Measurements from ENCODE around the gene BANK1. TPM values are rescaled to one million over a fixed set of nuclear protein-coding genes. Genes with fewer than 3 reads are reported as not detected.

The BANK1 gene
- total RNA-seq, 3 donors from 2014 or later, result 0.98 to 13.3 (median 2.0) TPM

DNA sequence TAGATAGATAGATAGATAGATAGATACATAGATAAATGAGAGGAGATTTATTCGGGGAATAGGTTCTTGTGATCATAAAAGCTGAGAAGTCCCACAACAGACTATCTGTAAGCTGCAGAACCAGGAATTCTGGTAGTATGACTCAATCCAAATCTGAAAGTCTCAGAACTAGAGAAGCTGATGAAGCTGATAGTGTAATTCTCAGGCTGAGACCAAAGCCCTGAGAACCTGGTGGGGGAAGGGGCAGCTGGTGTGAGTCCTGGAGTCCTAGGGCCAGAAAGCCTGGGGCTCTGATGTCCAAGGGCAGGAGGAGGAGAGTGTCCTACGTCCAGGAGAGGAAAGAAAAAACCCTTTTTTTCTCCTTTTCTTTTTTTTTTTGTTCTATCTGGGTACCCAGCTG, 8.0 kb upstream of the BANK1 start:
- H3K4me1 ChIP-seq, result no peaks in the 10 kb centered on the region
- intact Hi-C loops (cut with DNase I; ENCODE audit: low total_unique reads), result no loop called here
- H3K9me3 ChIP-seq, result no peaks in the 10 kb centered on the region
- H3K36me3 ChIP-seq, result no peaks in the 10 kb centered on the region
- no peak overlapping the region for H3K4me3 ChIP-seq
- H3K27ac ChIP-seq, result no peak overlapping the region
- DNase-seq (ENCODE audit: low spot score in 2 of 2), result no peak
- no peaks in the 10 kb centered on the region for H3K27me3 ChIP-seq
- TF ChIP-seq, protein P1, sequence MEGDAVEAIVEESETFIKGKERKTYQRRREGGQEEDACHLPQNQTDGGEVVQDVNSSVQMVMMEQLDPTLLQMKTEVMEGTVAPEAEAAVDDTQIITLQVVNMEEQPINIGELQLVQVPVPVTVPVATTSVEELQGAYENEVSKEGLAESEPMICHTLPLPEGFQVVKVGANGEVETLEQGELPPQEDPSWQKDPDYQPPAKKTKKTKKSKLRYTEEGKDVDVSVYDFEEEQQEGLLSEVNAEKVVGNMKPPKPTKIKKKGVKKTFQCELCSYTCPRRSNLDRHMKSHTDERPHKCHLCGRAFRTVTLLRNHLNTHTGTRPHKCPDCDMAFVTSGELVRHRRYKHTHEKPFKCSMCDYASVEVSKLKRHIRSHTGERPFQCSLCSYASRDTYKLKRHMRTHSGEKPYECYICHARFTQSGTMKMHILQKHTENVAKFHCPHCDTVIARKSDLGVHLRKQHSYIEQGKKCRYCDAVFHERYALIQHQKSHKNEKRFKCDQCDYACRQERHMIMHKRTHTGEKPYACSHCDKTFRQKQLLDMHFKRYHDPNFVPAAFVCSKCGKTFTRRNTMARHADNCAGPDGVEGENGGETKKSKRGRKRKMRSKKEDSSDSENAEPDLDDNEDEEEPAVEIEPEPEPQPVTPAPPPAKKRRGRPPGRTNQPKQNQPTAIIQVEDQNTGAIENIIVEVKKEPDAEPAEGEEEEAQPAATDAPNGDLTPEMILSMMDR (IDR thresholded peaks at IDR 0.05), result no peak
- TF ChIP-seq POLR2AphosphoS5 (IDR thresholded peaks at IDR 0.05) (no peak), POLR2A (IDR thresholded peaks at IDR 0.05) (no peak)

DNA sequence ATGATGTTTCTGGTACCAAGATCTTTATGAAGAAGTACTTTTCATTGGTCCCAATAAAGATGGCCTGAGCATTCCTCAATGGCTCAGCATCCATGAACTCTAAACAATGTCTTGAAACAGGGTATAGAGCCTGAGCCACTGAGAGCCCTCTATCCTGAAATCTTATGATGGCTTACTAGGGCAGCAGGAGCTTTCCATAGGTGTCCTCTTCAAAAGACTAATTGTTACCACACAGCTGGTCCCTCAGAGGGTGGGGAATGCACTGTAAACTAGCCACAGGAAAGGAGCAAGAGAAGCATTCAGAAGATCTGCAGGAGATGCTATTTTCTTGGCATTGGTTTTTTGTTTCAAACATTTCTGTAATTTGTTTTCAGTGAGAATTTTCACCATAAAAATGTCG, 5.6 kb upstream of the BANK1 start:
- Histone ChIP-seq H3K4me1 (no peaks in the 10 kb centered on the region), H3K9me3 (peaks cover 0 to 5% of the 10 kb centered on the region in 2 donors), H3K27me3 (no peaks in the 10 kb centered on the region), H3K27ac (no peak overlapping the region), H3K4me3 (no peak overlapping the region), H3K36me3 (no peaks in the 10 kb centered on the region)
- TF ChIP-seq, protein P1 (IDR thresholded peaks at IDR 0.05), result no peak
- TF ChIP-seq POLR2A (IDR thresholded peaks at IDR 0.05) (no peak), POLR2AphosphoS5 (IDR thresholded peaks at IDR 0.05) (no peak)
- intact Hi-C loops (cut with DNase I; ENCODE audit: low total_unique reads), result no loop called here
- DNase-seq (ENCODE audit: low spot score in 2 of 2), result no peak

- Histone ChIP-seq H3K9me3 (peaks cover 0 to 5% of the 10 kb centered on the region in 2 donors), H3K4me1 (no peaks in the 10 kb centered on the region), H3K36me3 (no peaks in the 10 kb centered on the region), H3K4me3 (no peak overlapping the region), H3K27ac (no peak overlapping the region), H3K27me3 (no peaks in the 10 kb centered on the region)
- intact Hi-C loops (cut with DNase I; ENCODE audit: low total_unique reads), result no loop called here
- no peak for TF ChIP-seq POLR2AphosphoS5 (IDR thresholded peaks at IDR 0.05)
- TF ChIP-seq POLR2A (IDR thresholded peaks at IDR 0.05), result no peak
- TF ChIP-seq, protein P1 (IDR thresholded peaks at IDR 0.05), result no peak
- DNase-seq (ENCODE audit: low spot score in 2 of 2), result no peak
Measured at GRCh38 chr4:101785486-101785885, 5.0 kb upstream of the BANK1 start.

DNA sequence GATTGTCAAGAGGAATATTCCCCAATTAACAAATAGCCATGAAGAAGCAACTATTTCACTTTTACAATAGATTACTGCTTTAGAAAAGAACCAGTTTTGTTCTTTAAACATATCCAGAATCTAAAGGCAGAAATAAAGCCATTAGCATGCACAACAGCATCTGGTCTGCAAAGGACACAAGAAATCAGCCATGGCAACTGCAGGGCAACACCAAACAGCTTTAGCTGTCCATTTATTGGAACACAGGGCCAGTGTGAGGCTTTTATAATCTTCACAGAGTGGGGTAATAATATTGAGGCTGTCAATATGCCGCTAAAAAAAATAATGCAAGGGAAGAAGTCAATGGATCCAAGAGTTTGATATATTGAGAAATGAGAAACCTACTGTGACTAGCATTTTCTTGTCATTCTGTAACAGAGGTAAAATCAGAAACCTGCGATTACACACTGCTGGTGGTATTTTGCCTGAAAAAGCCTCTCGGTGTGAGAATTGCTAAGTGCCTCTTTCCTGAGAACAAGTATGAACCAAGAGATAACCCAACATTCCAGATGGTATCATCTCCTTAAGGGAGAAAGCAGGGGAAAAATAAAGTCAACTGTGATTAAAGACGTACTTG, 2.7 kb upstream of the BANK1 start:
- Histone ChIP-seq H3K27ac (no peak overlapping the region), H3K4me3 (no peak overlapping the region), H3K27me3 (peaks cover 0 to 3% of the 10 kb centered on the region in 2 donors), H3K9me3 (peaks cover 0 to 5% of the 10 kb centered on the region in 2 donors), H3K4me1 (no peaks in the 10 kb centered on the region), H3K36me3 (no peaks in the 10 kb centered on the region)
- TF ChIP-seq POLR2A (IDR thresholded peaks at IDR 0.05), result no peak
- TF ChIP-seq, protein P1 (IDR thresholded peaks at IDR 0.05), result no peak
- TF ChIP-seq POLR2AphosphoS5 (IDR thresholded peaks at IDR 0.05), result no peak
- no peak for DNase-seq (ENCODE audit: low spot score in 2 of 2)
- intact Hi-C loops (cut with DNase I; ENCODE audit: low total_unique reads), result no loop called here

- Histone ChIP-seq H3K27ac (no peak overlapping the region), H3K4me1 (no peaks in the 10 kb centered on the region), H3K9me3 (peaks cover 0 to 5% of the 10 kb centered on the region in 2 donors), H3K4me3 (peak overlapping the region in 2 of 3 donors; percentile 45 to 53), H3K27me3 (peaks cover 0 to 3% of the 10 kb centered on the region in 2 donors), H3K36me3 (no peaks in the 10 kb centered on the region)
- intact Hi-C loops (cut with DNase I; ENCODE audit: low total_unique reads), result no loop called here
- TF ChIP-seq POLR2AphosphoS5 (IDR thresholded peaks at IDR 0.05), result no peak
- no peak for TF ChIP-seq POLR2A (IDR thresholded peaks at IDR 0.05)
- TF ChIP-seq, protein P1 (IDR thresholded peaks at IDR 0.05), result no peak
- DNase-seq (ENCODE audit: low spot score in 2 of 2), result no peak
Measured at GRCh38 chr4:101791182-101791558, 640 bp downstream of the BANK1 start.

Measured in breast epithelium (tissue), 4 donors.